ENCODE data around the gene SFTA2.

The SFTA2 gene

DNA sequence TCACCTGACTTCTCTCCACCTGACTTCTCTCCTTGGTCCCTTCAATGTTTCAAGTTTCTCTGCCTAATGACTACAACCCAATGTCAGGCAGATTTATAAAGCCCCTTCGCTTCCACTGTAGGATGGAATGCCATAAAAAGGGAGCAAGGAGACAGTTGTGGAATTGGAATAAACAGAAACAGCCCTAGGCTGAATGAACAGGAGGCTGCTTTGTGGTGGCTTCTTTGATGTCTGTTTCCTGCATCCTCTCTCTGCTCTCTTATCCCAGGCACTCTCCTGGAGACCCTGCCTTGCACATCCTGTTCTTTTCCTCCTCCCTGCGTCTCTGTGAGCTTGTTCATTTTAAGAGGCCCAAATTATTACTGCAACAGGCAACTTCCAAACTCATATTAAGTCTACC is 25.7 kb upstream of the SFTA2 start:
- Histone ChIP-seq H3K36me3 (ENCODE audit: insufficient read depth) (no peaks in the 10 kb centered on the region), H3K4me2 (no peak overlapping the region), H2AFZ (ENCODE audit: low read depth) (no peak overlapping the region), H3K4me3 (IDR thresholded peaks at IDR 0.05; ENCODE audit: insufficient read depth, low read depth, low read length) (no peak overlapping the region), H3K79me2 (ENCODE audit: insufficient read depth, low read depth) (no peaks in the 10 kb centered on the region), H3K27ac (no peak overlapping the region), H3K9ac (no peak overlapping the region), H3K27me3 (ENCODE audit: insufficient read depth, low read depth) (no peaks in the 10 kb centered on the region; the same call in 1 of the 2 replicates), H4K20me1 (ENCODE audit: insufficient read depth) (no peaks in the 10 kb centered on the region), H3K4me1 (ENCODE audit: low read depth, poor library complexity, severe bottlenecking) (peaks cover 20% of the 10 kb centered on the region)
- TF ChIP-seq CTCF (conservative IDR thresholded peaks at IDR 0.05; ENCODE audit: low read depth, low read length), result no peak

DNA sequence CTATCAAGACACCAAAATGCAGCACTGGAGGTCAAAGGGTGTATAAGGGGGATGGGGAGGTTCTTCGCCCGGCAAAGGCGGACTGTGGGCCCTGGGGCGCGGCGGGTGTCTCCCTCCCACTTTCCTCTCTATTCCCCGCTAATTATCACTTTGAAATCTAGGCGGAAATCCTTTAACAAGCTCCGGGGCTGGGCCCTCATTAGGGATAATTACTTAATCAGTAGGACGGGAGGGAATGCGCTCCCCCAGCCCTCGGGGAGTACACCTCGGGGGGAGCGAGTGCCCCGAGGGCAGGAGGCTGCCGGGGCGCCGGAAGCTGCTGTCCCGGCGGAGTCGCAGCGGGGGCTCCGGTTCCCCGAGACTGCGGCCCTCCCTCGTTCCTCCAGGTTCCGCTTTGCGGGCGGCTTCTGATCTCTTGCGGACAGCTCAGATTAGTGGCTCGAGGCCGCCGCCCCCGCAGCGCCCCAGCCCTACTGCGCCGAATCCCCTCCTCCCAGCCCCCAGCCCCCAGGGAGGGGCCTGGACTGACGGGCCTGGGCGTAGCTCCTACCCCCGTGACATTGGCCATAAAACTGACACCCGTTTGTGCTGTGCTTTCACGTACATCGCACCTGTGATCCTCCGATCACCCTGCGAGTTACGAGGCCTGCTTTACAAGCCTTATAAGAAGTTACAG is 23.5 kb upstream of the SFTA2 start:
- H2AFZ ChIP-seq (ENCODE audit: low read depth), result peak overlapping the region; percentile 57
- no peak for TF ChIP-seq CTCF (conservative IDR thresholded peaks at IDR 0.05; ENCODE audit: low read depth, low read length)
- peaks cover 3% of the 10 kb centered on the region for H3K4me1 ChIP-seq (ENCODE audit: low read depth, poor library complexity, severe bottlenecking)
- no peaks in the 10 kb centered on the region for H3K36me3 ChIP-seq (ENCODE audit: insufficient read depth)
- peak overlapping the region; percentile 54 for H3K4me2 ChIP-seq
- H3K4me3 ChIP-seq (IDR thresholded peaks at IDR 0.05; ENCODE audit: insufficient read depth, low read depth, low read length), result no peak overlapping the region
- no peaks in the 10 kb centered on the region; the same call in 1 of the 2 replicates for H3K27me3 ChIP-seq (ENCODE audit: insufficient read depth, low read depth)
- no peaks in the 10 kb centered on the region for H4K20me1 ChIP-seq (ENCODE audit: insufficient read depth)
- H3K79me2 ChIP-seq (ENCODE audit: insufficient read depth, low read depth), result no peaks in the 10 kb centered on the region
- H3K9ac ChIP-seq, result peak overlapping the region; percentile 44; the same call in 1 of the 2 replicates
- H3K27ac ChIP-seq, result peak overlapping the region; percentile 27; the same call in 1 of the 2 replicates

GRCh38 chr6:30954631-30955366 is 22.8 kb upstream of the SFTA2 start:
- Histone ChIP-seq H3K4me3 (IDR thresholded peaks at IDR 0.05; ENCODE audit: insufficient read depth, low read depth, low read length) (no peak overlapping the region), H3K4me1 (ENCODE audit: low read depth, poor library complexity, severe bottlenecking) (peaks cover 3% of the 10 kb centered on the region), H3K4me2 (peak overlapping the region; percentile 54), H3K36me3 (ENCODE audit: insufficient read depth) (no peaks in the 10 kb centered on the region), H3K27me3 (ENCODE audit: insufficient read depth, low read depth) (no peaks in the 10 kb centered on the region; the same call in 1 of the 2 replicates), H3K9ac (peak overlapping the region; percentile 44; the same call in 1 of the 2 replicates), H3K79me2 (ENCODE audit: insufficient read depth, low read depth) (no peaks in the 10 kb centered on the region), H3K27ac (no peak overlapping the region), H2AFZ (ENCODE audit: low read depth) (peak overlapping the region; percentile 57; the same call in 1 of the 2 replicates), H4K20me1 (ENCODE audit: insufficient read depth) (no peaks in the 10 kb centered on the region)
- TF ChIP-seq CTCF (conservative IDR thresholded peaks at IDR 0.05; ENCODE audit: low read depth, low read length), result no peak

- no peaks in the 10 kb centered on the region for H4K20me1 ChIP-seq (ENCODE audit: insufficient read depth)
- H3K36me3 ChIP-seq (ENCODE audit: insufficient read depth), result no peaks in the 10 kb centered on the region
- no peak overlapping the region for H3K27ac ChIP-seq
- peaks cover 3% of the 10 kb centered on the region for H3K4me1 ChIP-seq (ENCODE audit: low read depth, poor library complexity, severe bottlenecking)
- TF ChIP-seq CTCF (conservative IDR thresholded peaks at IDR 0.05; ENCODE audit: low read depth, low read length), result no peak
- no peak overlapping the region for H2AFZ ChIP-seq (ENCODE audit: low read depth)
- no peaks in the 10 kb centered on the region for H3K79me2 ChIP-seq (ENCODE audit: insufficient read depth, low read depth)
- H3K4me2 ChIP-seq, result no peak overlapping the region
- no peak overlapping the region for H3K4me3 ChIP-seq (IDR thresholded peaks at IDR 0.05; ENCODE audit: insufficient read depth, low read depth, low read length)
- no peaks in the 10 kb centered on the region for H3K27me3 ChIP-seq (ENCODE audit: insufficient read depth, low read depth)
- no peak overlapping the region for H3K9ac ChIP-seq
These were observed 20.0 kb upstream of the SFTA2 start for GRCh38 chr6:30951907-30952469.

Data from KMS-11 (cell line).